CD4-positive, alpha-beta T cell treated with Interleukin-12 subunit alpha and Interleukin-12 subunit beta, for 1 hour (primary cell): ENCODE measurements around the gene NCOR1.
"Not testable (repeated sequence)": the region's sequence is repeated elsewhere in the genome, so short reads cannot be mapped to it uniquely, and the experiment has no call there.

ENCODE experiments used
- DNase-seq: peaks from one replicate; pipeline ENCODE4 v3.0.0-alpha.2; 2020

NCOR1 gene

GRCh38 chr17:16214190-16215001 lies 938 bp downstream of the NCOR1 start:
- no peak for DNase-seq

DNA sequence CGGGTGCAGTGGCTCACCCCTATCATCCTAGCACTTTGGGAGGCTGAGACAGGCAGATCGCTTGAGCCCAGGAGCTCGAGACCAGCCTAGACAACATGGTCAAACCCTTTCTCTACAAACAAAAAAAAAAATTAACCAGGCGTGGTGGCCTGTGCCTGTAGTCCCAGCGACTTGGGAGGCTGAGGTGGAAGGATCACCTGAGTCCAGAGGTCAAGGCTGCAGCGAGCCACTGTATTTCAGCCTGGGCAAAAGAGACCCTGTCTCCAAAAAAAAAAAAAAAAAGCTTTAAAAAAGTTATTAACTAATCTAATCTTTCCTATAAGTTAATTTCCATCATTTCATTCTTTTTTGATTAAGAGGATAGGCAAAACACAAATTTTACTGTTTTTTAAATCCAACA lies 2.5 kb downstream of the NCOR1 start:
- DNase-seq = no peak

- no peak for DNase-seq
These were observed 3.7 kb downstream of the NCOR1 start for GRCh38 chr17:16211590-16211989.

GRCh38 chr17:16204763-16205162 lies 10.6 kb downstream of the NCOR1 start:
- not testable (repeated sequence) for DNase-seq

- not testable (repeated sequence) for DNase-seq
These were observed 12.5 kb downstream of the NCOR1 start for GRCh38 chr17:16202554-16203500.

DNA sequence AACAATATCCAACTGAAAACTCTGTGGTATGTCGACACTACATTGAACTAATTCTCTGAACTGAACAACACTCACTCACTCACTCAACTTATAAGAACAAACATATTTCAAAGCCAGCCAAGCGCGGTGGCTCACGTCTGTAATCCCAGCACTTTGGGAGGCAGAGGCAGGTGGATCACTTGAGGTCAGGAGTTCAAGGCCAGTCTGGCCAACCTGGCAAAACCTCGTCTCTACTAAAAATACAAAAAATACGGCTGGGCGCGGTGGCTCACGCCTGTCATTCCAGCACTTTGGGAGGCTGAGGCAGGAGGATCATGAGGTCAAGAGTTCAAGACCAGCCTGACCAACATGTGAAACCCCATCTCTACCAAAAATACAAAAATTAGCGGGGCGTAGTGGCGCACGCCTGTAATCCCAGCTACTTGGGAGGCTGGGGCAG lies 13.6 kb downstream of the NCOR1 start:
- not testable (repeated sequence) for DNase-seq

DNA sequence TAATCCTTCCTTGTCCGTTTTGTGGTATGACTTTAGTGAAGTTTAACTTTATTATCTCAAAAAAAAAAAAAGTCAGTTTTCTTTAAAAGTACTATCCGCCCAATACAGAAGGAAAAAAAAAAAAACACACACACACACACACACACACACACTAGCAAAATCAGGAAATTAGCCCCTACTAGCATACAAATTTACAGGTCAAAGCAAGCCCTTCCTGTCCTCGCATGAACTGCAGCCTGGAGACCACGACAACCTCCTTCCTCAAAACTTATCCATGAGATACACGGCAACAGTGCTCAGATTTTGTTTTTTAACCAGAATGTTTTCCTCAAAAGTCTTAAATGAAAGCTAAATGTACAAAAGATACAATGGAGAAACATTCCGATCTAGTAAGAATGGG lies 16.2 kb downstream of the NCOR1 start:
- DNase-seq = no peak

DNA sequence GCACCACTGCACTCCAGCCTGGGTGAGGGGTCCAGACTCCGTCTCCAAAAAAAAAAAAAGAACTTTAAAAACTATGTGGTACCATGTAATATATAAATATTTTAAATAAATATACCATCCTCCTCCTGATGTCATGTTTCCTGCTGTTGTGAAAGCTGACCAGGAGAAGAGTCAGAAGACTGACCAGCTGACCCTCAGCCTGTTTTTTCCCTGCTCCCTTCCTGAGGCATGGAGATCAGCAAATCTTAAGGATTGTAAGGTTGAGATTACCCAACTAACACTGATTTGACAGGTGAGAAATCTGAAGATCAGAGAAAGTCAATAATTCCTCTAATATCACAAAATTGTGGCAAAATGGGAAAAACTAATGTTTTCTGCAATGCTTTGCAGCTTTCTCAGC lies 18.1 kb downstream of the NCOR1 start:
- no peak for DNase-seq

DNA sequence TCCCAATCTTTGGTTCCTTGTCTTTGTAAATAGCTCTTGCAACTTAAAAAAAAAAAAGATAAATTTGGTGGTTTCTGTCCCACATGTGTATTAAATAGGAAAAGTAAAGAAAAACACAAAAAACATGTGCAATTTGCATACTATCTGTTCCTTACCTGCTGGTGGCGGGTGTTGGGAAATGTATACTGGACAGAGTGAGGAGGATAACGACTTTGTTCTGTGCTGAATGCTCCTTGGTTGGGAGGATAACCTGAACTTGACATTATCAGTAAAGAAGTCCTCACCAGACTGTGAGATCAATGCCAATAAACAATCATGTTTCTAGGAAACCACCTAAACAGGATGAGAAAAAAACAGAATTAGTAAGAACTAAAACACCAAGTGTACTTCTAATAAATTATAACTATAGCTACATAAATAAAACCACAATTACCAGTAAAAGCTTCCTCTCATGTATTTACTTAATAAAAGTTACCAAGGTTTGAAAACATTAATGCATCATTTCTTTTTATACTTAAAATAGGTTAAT lies 21.0 kb downstream of the NCOR1 start:
- peak; percentile 28 for DNase-seq

- DNase-seq = no peak
These were observed 23.7 kb downstream of the NCOR1 start for GRCh38 chr17:16191604-16192003.

DNA sequence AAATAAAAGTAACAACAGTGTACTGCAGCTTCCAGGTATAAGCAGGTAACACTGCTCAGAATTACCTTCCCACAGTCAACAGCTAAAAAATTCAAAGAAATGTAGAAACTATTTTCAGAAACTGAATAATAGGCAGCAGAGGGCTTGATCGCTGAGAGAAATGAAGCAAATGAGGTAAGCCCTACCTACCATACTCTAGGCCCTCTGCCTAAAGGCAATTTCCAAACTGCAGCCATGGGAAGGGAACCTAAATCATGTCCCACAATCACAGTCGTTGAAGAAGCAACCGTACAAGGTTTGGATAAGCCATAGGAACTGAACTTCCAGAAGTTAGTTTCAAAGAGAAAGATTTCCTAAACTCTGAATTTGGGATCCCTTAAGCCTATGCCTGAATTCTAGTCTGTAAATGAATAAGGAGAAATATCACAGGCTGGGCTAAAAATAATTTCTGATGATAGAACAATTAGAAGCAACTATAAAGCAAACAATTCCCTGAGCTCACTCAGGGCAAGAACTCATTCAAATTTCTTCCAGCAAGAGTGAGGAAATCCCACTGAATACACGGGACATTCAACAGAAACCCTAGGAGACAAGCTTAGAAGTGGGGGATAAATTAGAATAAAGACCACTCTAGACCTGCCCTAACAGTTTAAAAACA lies 24.5 kb downstream of the NCOR1 start:
- DNase-seq = no peak

DNA sequence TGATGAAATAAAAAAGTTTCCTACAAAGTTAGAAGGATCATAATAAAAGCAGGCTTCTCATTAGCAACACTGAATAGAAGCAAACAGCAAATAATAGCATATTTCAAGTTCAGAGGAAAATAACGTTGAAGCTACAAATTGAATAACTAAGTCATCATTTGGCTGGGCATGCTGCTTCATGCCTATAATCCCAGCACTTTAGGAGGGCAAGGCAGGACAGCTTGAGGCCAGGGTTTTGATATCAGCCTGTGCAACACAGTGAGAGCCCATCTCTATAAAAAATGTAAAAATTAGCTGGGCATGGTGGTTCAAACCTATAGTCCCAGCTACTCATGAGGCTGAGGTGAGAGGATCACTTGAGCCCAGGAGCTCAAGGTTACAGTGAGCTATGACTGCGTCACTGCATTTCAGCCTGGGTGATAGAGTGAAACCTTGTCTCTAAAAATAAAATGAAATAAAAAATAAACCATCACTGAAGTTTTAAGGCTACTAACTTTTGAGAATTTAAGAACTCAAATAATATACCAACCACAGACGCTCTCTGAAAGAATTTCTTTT lies 25.5 kb downstream of the NCOR1 start:
- DNase-seq = no peak

- DNase-seq = no peak
These were observed 27.7 kb downstream of the NCOR1 start for GRCh38 chr17:16187642-16188041.

GRCh38 chr17:16181581-16181980 lies 33.8 kb downstream of the NCOR1 start:
- no peak for DNase-seq

GRCh38 chr17:16178836-16179235 lies 36.5 kb downstream of the NCOR1 start:
- DNase-seq = no peak

DNA sequence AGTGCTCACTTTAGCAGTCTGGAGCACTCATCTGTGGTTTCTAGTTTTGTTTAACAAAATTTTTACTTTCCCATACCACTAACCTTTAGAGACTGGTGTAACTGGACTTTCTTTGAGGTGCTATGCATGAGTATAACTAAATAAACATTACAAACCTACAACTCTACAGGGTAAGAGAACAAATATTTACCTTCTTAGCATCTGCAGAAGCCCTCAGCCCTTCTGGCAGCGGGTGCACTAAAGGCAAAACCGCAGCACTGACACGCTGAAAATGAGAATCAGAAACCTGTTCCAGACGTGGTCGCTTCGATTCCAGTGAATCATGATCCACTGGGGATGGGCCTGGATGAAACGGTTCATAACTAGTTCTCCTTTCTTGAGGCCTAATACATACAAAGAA lies 43.7 kb downstream of the NCOR1 start:
- no peak for DNase-seq

GRCh38 chr17:16166766-16167165 lies 48.6 kb downstream of the NCOR1 start:
- DNase-seq = not testable (repeated sequence)

DNA sequence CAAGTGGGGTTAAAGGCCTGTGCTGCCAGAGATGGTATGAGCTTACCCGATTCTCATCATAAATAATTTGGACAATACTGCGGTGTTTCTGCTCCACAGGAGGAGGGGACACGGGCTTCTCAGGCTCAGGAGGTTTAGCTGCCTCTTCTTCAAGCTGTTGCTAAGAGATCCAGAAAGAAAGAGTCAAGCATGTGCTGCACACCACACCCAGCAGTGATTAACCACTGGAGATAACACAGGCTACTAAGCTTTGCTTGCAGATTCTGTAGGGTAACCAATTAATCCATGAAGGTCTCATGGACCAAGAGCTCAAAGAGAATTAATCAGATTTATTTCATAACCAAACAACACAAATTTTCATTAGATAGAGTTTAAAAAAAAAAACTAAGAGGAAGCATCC lies 56.6 kb downstream of the NCOR1 start:
- DNase-seq = no peak

DNA sequence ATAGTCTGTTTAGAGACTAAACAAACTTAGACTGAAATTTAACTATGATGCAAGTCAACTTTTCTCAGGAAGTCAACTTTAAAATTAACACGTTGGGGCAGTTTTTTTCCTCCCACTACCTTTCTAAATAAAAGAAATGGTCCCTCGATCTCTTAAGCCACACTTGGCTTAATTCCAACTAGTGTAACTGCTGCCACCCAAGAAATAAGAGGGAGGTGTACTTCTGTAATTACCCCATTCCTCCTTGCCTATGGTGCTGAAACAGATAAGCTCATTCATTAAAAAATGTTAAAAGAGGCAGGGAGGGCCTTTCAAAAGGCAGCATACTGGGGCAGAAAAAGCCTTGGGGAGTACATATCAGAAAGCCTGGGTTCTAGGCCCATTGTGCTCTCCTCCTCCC lies 59.8 kb downstream of the NCOR1 start:
- DNase-seq = no peak

GRCh38 chr17:16152326-16152725 lies 63.0 kb downstream of the NCOR1 start:
- not testable (repeated sequence) for DNase-seq

DNA sequence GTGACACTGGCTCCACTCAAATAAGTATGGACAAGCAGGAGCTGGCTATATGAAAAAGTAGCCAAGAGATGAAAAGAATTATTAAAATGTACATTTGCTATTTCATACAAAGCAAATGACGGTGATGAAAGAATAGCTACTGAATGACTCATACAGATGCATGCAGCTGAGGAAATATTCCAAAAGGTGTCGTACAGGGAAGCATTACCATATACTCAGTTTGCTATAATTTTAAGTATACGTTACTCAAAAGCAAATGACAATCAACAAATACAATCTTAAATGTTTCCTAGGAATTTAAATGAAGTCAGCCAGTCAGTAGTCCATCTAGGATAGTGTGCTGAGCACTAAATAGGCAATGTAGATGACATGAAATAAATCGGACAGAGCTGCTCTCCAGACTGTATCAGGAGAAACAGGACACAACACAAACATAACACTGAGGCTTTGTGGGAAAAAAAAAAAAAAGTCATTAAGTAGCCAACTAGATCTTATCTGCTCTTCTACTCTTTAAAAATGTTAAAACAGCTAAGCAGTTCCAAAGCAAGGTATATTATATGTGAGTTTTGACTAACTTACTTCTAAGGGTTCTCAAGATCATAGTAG lies 65.0 kb downstream of the NCOR1 start:
- no peak for DNase-seq

DNA sequence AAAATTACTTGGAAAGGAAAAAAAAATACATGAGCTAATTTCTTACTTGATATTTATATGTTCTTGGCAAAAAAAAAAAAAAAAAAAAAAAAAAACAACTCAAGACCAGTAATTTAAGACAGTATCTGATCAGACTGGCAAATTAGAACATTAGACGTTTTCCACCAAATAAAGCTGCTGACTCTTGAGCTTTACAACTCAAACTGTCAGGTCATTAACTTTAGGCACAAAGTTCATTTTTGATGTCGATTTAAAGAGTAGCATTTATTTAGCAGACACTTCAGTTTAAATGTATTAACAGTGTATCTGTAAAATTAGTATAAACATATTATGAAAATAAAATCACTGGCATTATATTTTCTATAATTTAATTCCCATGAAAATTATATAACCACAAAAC lies 66.7 kb downstream of the NCOR1 start:
- DNase-seq = no peak
